K562 (cell line): Measurements from ENCODE around the gene CYP46A1. TPM values are rescaled to one million over a fixed set of nuclear protein-coding genes. Genes with fewer than 3 reads are reported as not detected.

ENCODE experiments used
- ATAC-seq: fragments of 200-7000 bp; cut with Tn5 transposase; 3 replicates; pipeline ENCODE4 v1.9.1; 2020; ENCODE audit warnings: moderate library complexity
- BruUV-seq: library from RNA; stranded (reverse); fragments of 400-500 nt; replicated peaks from 2 replicates; lab custom pipeline; 2021; lab: Mats Ljungman, UMichigan
- CTCF ChIA-PET: fragments of 300-600 bp; formaldehyde crosslinking; extraction: SDS; loops from one replicate; lab custom pipeline; 2021; ENCODE audit warnings: low intra/inter-chr PET ratio; lab: Yijun Ruan, JAX
- POLR2A ChIA-PET: fragments of 300-600, 350-650 bp; sonication (Branson Sonifier 250); formaldehyde crosslinking; extraction: SDS; loops from one replicate; lab custom pipeline; 2021; ENCODE audit warnings: antibody characterized with exemption, inconsistent platforms; lab: Yijun Ruan, JAX
- DNase-seq, 4 experiments: peaks; one replicate each; pipeline versions ENCODE4 v3.0.0 to v3.0.0-alpha.2; 2011 to 2018; ENCODE audit warnings: low spot score in 3 of 4, mixed read lengths in 3 of 4; ENCODE audit errors: extremely low read depth in 1 of 4
- FAIRE-seq: peaks from 2 replicates; lab custom pipeline; 2011; peaks lifted over from hg19 to GRCh38; lab: Jason Lieb, UNC
- H2AFZ ChIP-seq: 2 replicates; pipeline ENCODE4 v1.6.0; 2011; ENCODE audit warnings: low read depth, low read length, control low read depth, inconsistent platforms
- H3K27ac ChIP-seq: fragments of 200-600 bp; 3 replicates; pipeline ENCODE4 v1.8.0; 2011; ENCODE audit warnings: low read depth, mild to moderate bottlenecking, control low read depth, inconsistent platforms, low read length, moderate library complexity, mixed read lengths; ENCODE audit errors: extremely low read depth
- H3K27me3 ChIP-seq, 2 experiments: fragments of 300-600 bp in 1 of 2; 2 replicates in 1 of 2; 3 replicates in 1 of 2; pipeline versions ENCODE4 v1.6.0 to v1.8.0; 2011; ENCODE audit warnings: inconsistent platforms in 2 of 2, low read length in 2 of 2, mild to moderate bottlenecking in 1 of 2, mixed read lengths in 1 of 2, moderate library complexity in 1 of 2; ENCODE audit not compliant: control insufficient read depth in 2 of 2, insufficient read depth in 2 of 2
- H3K36me3 ChIP-seq: fragments of 300-600 bp; 3 replicates; pipeline ENCODE4 v1.8.0; 2011; ENCODE audit warnings: mild to moderate bottlenecking, low read length, inconsistent platforms; ENCODE audit not compliant: control insufficient read depth, insufficient read depth
- H3K4me1 ChIP-seq, 2 experiments: fragments of 200-600 bp in 1 of 2; replicated peaks in 1 of 2; 2 replicates in 1 of 2; 3 replicates in 1 of 2; pipeline versions ENCODE4 v1.5.1 to v1.8.0; 2011; ENCODE audit warnings: inconsistent platforms in 2 of 2, low read length in 2 of 2, mild to moderate bottlenecking in 1 of 2, mixed read lengths in 1 of 2, moderate library complexity in 1 of 2; ENCODE audit not compliant: control insufficient read depth in 2 of 2, insufficient read depth in 2 of 2
- H3K4me2 ChIP-seq: 2 replicates; pipeline ENCODE4 v1.6.1; 2011; ENCODE audit warnings: low read length, control low read depth, inconsistent platforms, mixed read lengths; ENCODE audit not compliant: insufficient read depth
- H3K4me3 ChIP-seq: fragments of 200-600 bp; sonication (generic), shearing (Covaris generic); 2 replicates; pipeline ENCODE4 v1.5.1; 2016; ENCODE audit warnings: control low read depth, inconsistent platforms
- H3K79me2 ChIP-seq: fragments of 200-600 bp; 3 replicates; pipeline ENCODE4 v1.8.0; 2011; ENCODE audit warnings: low read length, inconsistent platforms; ENCODE audit not compliant: control insufficient read depth, insufficient read depth
- H3K9ac ChIP-seq, 2 experiments: 2 replicates each; pipeline versions ENCODE4 v1.6.0 to v1.6.1; 2011; ENCODE audit warnings: low read depth in 2 of 2, low read length in 2 of 2, control low read depth in 1 of 2, inconsistent platforms in 1 of 2, mild to moderate bottlenecking in 1 of 2, mixed read lengths in 1 of 2; ENCODE audit not compliant: insufficient read depth in 1 of 2
- H3K9me1 ChIP-seq: one replicate; pipeline ENCODE4 v1.6.0; 2011; ENCODE audit warnings: inconsistent platforms, mild to moderate bottlenecking, low read length, moderate library complexity; ENCODE audit not compliant: control insufficient read depth, insufficient read depth
- H3K9me3 ChIP-seq: replicated peaks from 2 replicates; pipeline ENCODE4 v1.5.1; 2011; ENCODE audit warnings: low read depth, low read length, inconsistent platforms; ENCODE audit not compliant: control insufficient read depth, insufficient read depth
- H4K20me1 ChIP-seq: replicated peaks from 2 replicates; pipeline ENCODE4 v1.6.1; 2011; ENCODE audit warnings: low read length, inconsistent platforms, mixed read lengths; ENCODE audit not compliant: control insufficient read depth, insufficient read depth
- E2F4 ChIP-seq: sonication (generic); formaldehyde crosslinking; IDR thresholded peaks from 2 replicates; pipeline ENCODE4 v1.8.0; 2022; ENCODE audit warnings: mild to moderate bottlenecking, low read depth, missing genetic modification reagents
- JUN ChIP-seq, 2 experiments: sonication (generic) in 1 of 2; formaldehyde crosslinking in 1 of 2; IDR thresholded peaks; 2 replicates each; pipeline versions ENCODE4 v1.6.1 to v1.8.0; 2012 to 2022; ENCODE audit warnings: borderline replicate concordance in 2 of 2, mild to moderate bottlenecking in 2 of 2, improper control_type of control experiment in 1 of 2, low read depth in 1 of 2, low read length in 1 of 2, missing genetic modification reagents in 1 of 2
- WGBS: fragments of 100-300 bp; shearing (Covaris generic); methylation state at CpG from one replicate; pipeline ENCODE4 v1.1.6; 2016; ENCODE audit warnings: low coverage, mixed read lengths; ENCODE audit not compliant: insufficient coverage; ENCODE audit errors: missing lambda C conversion rate; 5-methylcytosine and 5-hydroxymethylcytosine counted together
- in situ Hi-C: fragments of 300-500 bp; cut with MboI; formaldehyde crosslinking; loops from 4 replicates; pipeline ENCODE4 v1.15.0; 2018; ENCODE audit warnings: inconsistent platforms, mixed read lengths
- intact Hi-C: fragments of 100-400 bp; cut with micrococcal nuclease; formaldehyde crosslinking; loops from 2 replicates; pipeline ENCODE4 v1.14.2; 2022
- polyA plus RNA-seq, 8 experiments: library from polyadenylated mRNA; depleted of rRNA in 4 of 8; stranded (reverse) in 5 of 8; unstranded in 3 of 8; fragments of >200 nt; fragmentation: Nextera tagmentation in 2 of 8; fragmentation: Illumina TruSeq in 1 of 8; extraction: Ambion mirVana in 2 of 8; extraction: Trizol in 1 of 8; gene quantifications; 2 replicates each; pipeline versions ENCODE4 v1.2.1 to v1.2.3, GENCODE V29; 2011 to 2014; ENCODE audit warnings: inconsistent platforms in 1 of 8, missing spikeins in 1 of 8
- total RNA-seq, 7 experiments: library from RNA; depleted of rRNA in 6 of 7; stranded (reverse); fragments of >200 nt in 6 of 7; fragmentation: Illumina TruSeq in 2 of 7; extraction: Trizol in 2 of 7; gene quantifications; 2 replicates each; pipeline versions ENCODE4 v1.2.1 to v1.2.3, GENCODE V29; 2011 to 2021; ENCODE audit warnings: low replicate concordance in 1 of 7
- TF ChIP-seq, protein P1 (sequence below): sonication (generic); formaldehyde crosslinking; IDR thresholded peaks from 2 replicates; pipeline ENCODE4 v1.4.0; 2020; ENCODE audit warnings: mild to moderate bottlenecking, missing genetic modification reagents

The CYP46A1 gene
- total and polyA plus RNA-seq, 9 of the 15 experiments (the other 6 are each of a cell fraction or from before 2014, with no cell fraction given) = not detected

DNA sequence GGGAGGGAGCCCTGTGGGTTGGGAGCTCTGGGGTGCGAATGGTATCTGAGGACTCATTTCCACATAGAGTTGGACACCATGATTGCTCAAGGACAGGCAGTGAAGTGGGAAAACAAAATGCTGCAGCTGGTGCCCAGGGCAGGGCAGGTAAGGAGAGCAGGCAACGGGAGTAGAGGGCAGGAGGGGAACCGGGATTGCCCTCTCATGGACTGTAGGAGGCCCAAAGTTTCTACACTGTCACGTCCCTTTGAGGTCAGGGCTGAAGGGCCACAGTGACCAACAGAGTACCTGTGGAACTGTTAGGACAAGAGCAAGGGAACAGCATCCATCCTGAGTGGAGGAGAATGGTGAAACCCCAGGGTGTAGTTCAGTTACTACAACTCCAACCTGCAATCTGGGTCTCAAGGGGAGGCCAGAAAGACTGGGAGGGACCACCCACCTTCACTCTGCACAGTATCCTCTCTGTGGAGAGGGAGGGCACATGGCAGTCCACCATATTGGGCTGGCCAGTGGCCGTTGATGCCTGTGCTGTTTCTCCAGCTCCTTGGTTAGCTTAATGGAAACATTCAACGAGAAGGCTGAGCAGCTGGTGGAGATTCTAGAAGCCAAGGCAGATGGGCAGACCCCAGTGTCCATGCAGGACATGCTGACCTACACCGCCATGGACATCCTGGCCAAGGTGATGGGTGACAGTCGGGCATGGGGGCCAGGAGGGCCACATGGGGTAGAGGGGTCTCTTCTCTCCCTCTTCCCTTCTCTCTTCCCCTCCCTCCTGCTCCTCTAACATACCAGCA, 22.2 kb downstream of the CYP46A1 start:
- no TSS peak for BruUV-seq
- no peak for TF ChIP-seq E2F4
- TF ChIP-seq, protein P1, sequence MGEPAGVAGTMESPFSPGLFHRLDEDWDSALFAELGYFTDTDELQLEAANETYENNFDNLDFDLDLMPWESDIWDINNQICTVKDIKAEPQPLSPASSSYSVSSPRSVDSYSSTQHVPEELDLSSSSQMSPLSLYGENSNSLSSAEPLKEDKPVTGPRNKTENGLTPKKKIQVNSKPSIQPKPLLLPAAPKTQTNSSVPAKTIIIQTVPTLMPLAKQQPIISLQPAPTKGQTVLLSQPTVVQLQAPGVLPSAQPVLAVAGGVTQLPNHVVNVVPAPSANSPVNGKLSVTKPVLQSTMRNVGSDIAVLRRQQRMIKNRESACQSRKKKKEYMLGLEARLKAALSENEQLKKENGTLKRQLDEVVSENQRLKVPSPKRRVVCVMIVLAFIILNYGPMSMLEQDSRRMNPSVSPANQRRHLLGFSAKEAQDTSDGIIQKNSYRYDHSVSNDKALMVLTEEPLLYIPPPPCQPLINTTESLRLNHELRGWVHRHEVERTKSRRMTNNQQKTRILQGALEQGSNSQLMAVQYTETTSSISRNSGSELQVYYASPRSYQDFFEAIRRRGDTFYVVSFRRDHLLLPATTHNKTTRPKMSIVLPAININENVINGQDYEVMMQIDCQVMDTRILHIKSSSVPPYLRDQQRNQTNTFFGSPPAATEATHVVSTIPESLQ (CRISPR knock-in tag) = no peak
- no peak for TF ChIP-seq JUN (IDR thresholded peaks at IDR 0.05; ENCODE audit: borderline replicate concordance, low read depth, low read length)
- TF ChIP-seq JUN (CRISPR knock-in tag; IDR thresholded peaks at IDR 0.05; ENCODE audit: borderline replicate concordance) = no peak
- POLR2A ChIA-PET = no interaction called here
- WGBS = 2% methylated on average over 7 of the region's 8 CpGs
- in situ Hi-C loops (no loop called here), intact Hi-C loops (no loop called here)
- Histone ChIP-seq H3K4me1 (no peaks in the 10 kb centered on the region), H3K27me3 (no peaks in the 10 kb centered on the region), H3K36me3 (no peaks in the 10 kb centered on the region), H3K9ac (no peak overlapping the region), H3K79me2 (no peaks in the 10 kb centered on the region), H2AFZ (no peak overlapping the region), H4K20me1 (no peaks in the 10 kb centered on the region), H3K27ac (no peak overlapping the region), H3K9me1 (no peaks in the 10 kb centered on the region), H3K4me3 (no peak overlapping the region), H3K9me3 (peaks cover 4% of the 10 kb centered on the region), H3K4me2 (no peak overlapping the region)
- ATAC-seq (no peak), FAIRE-seq (no peak), DNase-seq (no peak)
- CTCF ChIA-PET = no interaction called here
